GM23248 (cell line): Measurements from ENCODE around the gene THBS3.

ENCODE experiments used
- EZH2 ChIP-seq: fragments of 200-600 bp; sonication (generic); IDR thresholded peaks from 2 replicates; pipeline ENCODE4 v1.6.1; 2018; ENCODE audit warnings: antibody characterized with exemption, mild to moderate bottlenecking; ENCODE audit not compliant: insufficient read depth, poor library complexity, severe bottlenecking
- EZH2phosphoT487 ChIP-seq: fragments of 200-600 bp; sonication (generic); IDR thresholded peaks from 2 replicates; pipeline ENCODE4 v1.6.1; 2018; ENCODE audit warnings: antibody characterized with exemption, moderate library complexity, mild to moderate bottlenecking, low read depth; ENCODE audit not compliant: insufficient read depth

- TF ChIP-seq EZH2 (no peak), EZH2phosphoT487 (no peak)
These were observed 549 bp downstream of the THBS3 start for GRCh38 chr1:155206891-155207805.
